Measurements from ENCODE around the gene ARL5C. TPM values are rescaled to one million over a fixed set of nuclear protein-coding genes. Genes with fewer than 3 reads are reported as not detected.

ARL5C gene
- total RNA-seq, 1 experiment from 2014 or later: not detected

DNA sequence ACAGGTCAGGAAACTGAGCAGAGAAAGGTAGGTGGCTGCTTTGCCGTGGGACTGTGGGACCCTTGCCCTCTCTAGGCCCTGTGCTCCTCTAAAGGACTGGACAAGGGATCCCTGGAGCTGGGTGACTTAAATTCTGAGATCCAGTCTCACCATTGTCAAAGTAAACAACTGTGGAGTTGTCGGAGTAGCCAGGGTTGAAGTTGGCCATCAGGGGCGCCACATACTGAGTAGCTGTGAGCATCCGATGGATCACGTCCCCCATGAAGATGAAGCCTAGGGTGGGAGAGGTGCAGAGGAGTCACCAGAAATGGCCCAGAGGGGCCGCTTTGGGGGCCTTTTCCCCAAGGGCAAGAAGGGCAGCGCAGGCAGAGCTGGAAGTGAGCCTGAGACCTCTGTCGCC is 58.0 kb downstream of the ARL5C start:
- H3K27ac ChIP-seq: no peak overlapping the region
- ChIA-PET CTCF (interaction anchor here (0.6 kb wide), 2 partner anchors 34 to 139 kb away, joined by 3 to 7 read pairs; no protein-coding TSS in a partner anchor), POLR2A (ENCODE audit: unreplicated experiment) (no interaction called here)
- intact Hi-C loops (cut with micrococcal nuclease; ENCODE audit: unreplicated experiment): no loop called here
- H3K4me1 ChIP-seq (replicated peaks; ENCODE audit: insufficient read depth): peaks cover 8% of the 10 kb centered on the region; the same call in 1 of the 2 replicates
- H3K9me2 ChIP-seq (ENCODE audit: insufficient read depth): no peaks in the 10 kb centered on the region
- no peaks in the 10 kb centered on the region for H3K36me3 ChIP-seq (ENCODE audit: low read depth)
- H2AFZ ChIP-seq: no peak overlapping the region
- H3K4me3 ChIP-seq: no peak overlapping the region
- H3K9me3 ChIP-seq (ENCODE audit: insufficient read depth, low read depth): no peaks in the 10 kb centered on the region
- no peaks in the 10 kb centered on the region for H4K20me1 ChIP-seq (ENCODE audit: insufficient read depth)
- TF ChIP-seq CTCF (conservative IDR thresholded peaks at IDR 0.05): no peak
- no peak for TF ChIP-seq EZH2 (IDR thresholded peaks at IDR 0.05; ENCODE audit: low read depth)
- DNase-seq: no peak
- H3K79me2 ChIP-seq (ENCODE audit: low read depth): no peaks in the 10 kb centered on the region
- no TSS peak for BruUV-seq (replicated peaks)
- H3K4me2 ChIP-seq: no peak overlapping the region
- H3K27me3 ChIP-seq (ENCODE audit: insufficient read depth, low read depth): peaks cover 15% of the 10 kb centered on the region; the same call in 1 of the 2 replicates
- no peaks in the 10 kb centered on the region for H3F3A ChIP-seq (ENCODE audit: insufficient read depth, low read depth)

GRCh38 chr17:39107155-39107554 is 58.8 kb downstream of the ARL5C start:
- no peak overlapping the region for H3K4me2 ChIP-seq
- H3F3A ChIP-seq (ENCODE audit: insufficient read depth, low read depth): no peaks in the 10 kb centered on the region
- H3K27me3 ChIP-seq (ENCODE audit: insufficient read depth, low read depth): peaks cover 15% of the 10 kb centered on the region; the same call in 1 of the 2 replicates
- H3K4me1 ChIP-seq (replicated peaks; ENCODE audit: insufficient read depth): peaks cover 8% of the 10 kb centered on the region; the same call in 1 of the 2 replicates
- H3K27ac ChIP-seq: no peak overlapping the region
- no peaks in the 10 kb centered on the region for H3K79me2 ChIP-seq (ENCODE audit: low read depth)
- no peak for DNase-seq
- H3K36me3 ChIP-seq (ENCODE audit: low read depth): no peaks in the 10 kb centered on the region
- ChIA-PET POLR2A (ENCODE audit: unreplicated experiment) (no interaction called here), CTCF (interaction anchor here (0.6 kb wide), 1 partner anchor 143 kb away, joined by 11 read pairs; no protein-coding TSS in a partner anchor)
- H3K9me2 ChIP-seq (ENCODE audit: insufficient read depth): no peaks in the 10 kb centered on the region
- H3K9me3 ChIP-seq (ENCODE audit: insufficient read depth, low read depth): no peaks in the 10 kb centered on the region
- TF ChIP-seq EZH2 (IDR thresholded peaks at IDR 0.05; ENCODE audit: low read depth) (no peak), CTCF (conservative IDR thresholded peaks at IDR 0.05) (no peak)
- intact Hi-C loops (cut with micrococcal nuclease; ENCODE audit: unreplicated experiment): no loop called here
- BruUV-seq (replicated peaks): no TSS peak
- H4K20me1 ChIP-seq (ENCODE audit: insufficient read depth): no peaks in the 10 kb centered on the region
- no peak overlapping the region for H3K4me3 ChIP-seq
- H2AFZ ChIP-seq: no peak overlapping the region

Other genes starting within 250 kb of the ARL5C start
- gene FBXO47, start 198.8 kb downstream of the ARL5C start, total RNA-seq (2021): not detected in 2 replicates
- gene PLXDC1, start 14.5 kb downstream of the ARL5C start, total RNA-seq (2021): 2.5 and 2.9 TPM in 2 replicates
- 21.4 and 26.0 TPM in 2 replicates for gene CACNB1, start 31.5 kb upstream of the ARL5C start, total RNA-seq (2021)
- 1,438 and 1,670 TPM in 2 replicates for gene RPL19, start 34.1 kb upstream of the ARL5C start, total RNA-seq (2021)
- 0.17 and 0.28 TPM in 2 replicates for gene STAC2, start 59.8 kb upstream of the ARL5C start, total RNA-seq (2021)
- 18.8 and 20.2 TPM in 2 replicates for gene FBXL20, start 235.5 kb upstream of the ARL5C start, total RNA-seq (2021)

Data from PC-9 (cell line).